K562 (cell line): ENCODE data around the gene C20orf96. TPM values are rescaled to one million over a fixed set of nuclear protein-coding genes. Genes with fewer than 3 reads are reported as not detected.

Source experiments
- CHAMP1 ChIP-seq: fragments of 450-650 bp; IDR thresholded peaks from 2 replicates; pipeline ENCODE4 v1.6.1; 2016; ENCODE audit warnings: mild to moderate bottlenecking
- CHD4 ChIP-seq: fragments of 200-600 bp; sonication (generic); IDR thresholded peaks from 3 replicates; pipeline ENCODE4 v1.6.1; 2012; ENCODE audit warnings: low read depth, mild to moderate bottlenecking, mixed read lengths, low read length, inconsistent platforms; ENCODE audit not compliant: insufficient read depth, insufficient replicate concordance, poor library complexity, severe bottlenecking
- CREM ChIP-seq: IDR thresholded peaks from 2 replicates; pipeline ENCODE4 v1.6.1; 2014; ENCODE audit warnings: antibody characterized with exemption, low read depth
- CTCFL ChIP-seq: IDR thresholded peaks from 2 replicates; pipeline ENCODE4 v1.6.1; 2011; ENCODE audit warnings: borderline replicate concordance, low read depth, mild to moderate bottlenecking, moderate library complexity, low read length; ENCODE audit not compliant: insufficient read depth, poor library complexity, severe bottlenecking
- DMBX1 ChIP-seq: fragments of 250-450 bp; sonication (Bioruptor Pico); IDR thresholded peaks from 2 replicates; pipeline ENCODE4 v1.8.0; 2022; ENCODE audit warnings: inconsistent platforms, mild to moderate bottlenecking, moderate library complexity, borderline replicate concordance
- KDM4B ChIP-seq, 2 experiments: fragments of 450-650 bp in 1 of 2; sonication (generic) in 1 of 2; IDR thresholded peaks; 2 replicates each; pipeline ENCODE4 v1.6.1; 2016 to 2017; ENCODE audit warnings: borderline replicate concordance in 2 of 2, antibody characterized with exemption in 1 of 2, low read depth in 1 of 2, mild to moderate bottlenecking in 1 of 2
- KLF16 ChIP-seq: IDR thresholded peaks from 2 replicates; pipeline ENCODE4 v1.6.1; 2016; ENCODE audit warnings: antibody characterized with exemption
- MTF1 ChIP-seq: fragments of 250-450 bp; sonication (Bioruptor Pico); IDR thresholded peaks from 2 replicates; pipeline ENCODE4 v1.9.0; 2021; ENCODE audit warnings: moderate library complexity, mild to moderate bottlenecking, inconsistent platforms, borderline replicate concordance
- NFYB ChIP-seq: IDR thresholded peaks from 2 replicates; pipeline ENCODE4 v1.6.1; 2011; ENCODE audit warnings: mild to moderate bottlenecking, moderate library complexity; ENCODE audit not compliant: insufficient read length; ENCODE audit errors: extremely low read depth
- NKRF ChIP-seq: fragments of 450-650 bp; IDR thresholded peaks from 2 replicates; pipeline ENCODE4 v1.6.1; 2016; ENCODE audit warnings: borderline replicate concordance
- SMARCB1 ChIP-seq: IDR thresholded peaks from 2 replicates; pipeline ENCODE4 v1.6.1; 2011; ENCODE audit warnings: improper control_type of control experiment, low read depth; ENCODE audit not compliant: insufficient read length
- STAT5A ChIP-seq: IDR thresholded peaks from 2 replicates; pipeline ENCODE4 v1.6.1; 2012; ENCODE audit warnings: low read length, inconsistent platforms, borderline replicate concordance
- TEAD2 ChIP-seq: fragments of 450-650 bp; IDR thresholded peaks from 2 replicates; pipeline ENCODE4 v1.6.1; 2016; ENCODE audit warnings: missing genetic modification characterization, control low read depth, missing compliant biosample characterization
- UBTF ChIP-seq, 2 experiments: IDR thresholded peaks; 2 replicates each; pipeline ENCODE4 v1.6.1; 2012; ENCODE audit warnings: improper control_type of control experiment in 2 of 2, low read depth in 2 of 2, low read length in 2 of 2, borderline replicate concordance in 1 of 2
- ZBTB1 ChIP-seq: sonication (generic); formaldehyde crosslinking; IDR thresholded peaks from 2 replicates; pipeline ENCODE4 v1.8.1; 2023; ENCODE audit warnings: missing genetic modification reagents, low read depth, mild to moderate bottlenecking, borderline replicate concordance
- ZFX ChIP-seq: sonication (generic); formaldehyde crosslinking; IDR thresholded peaks from 2 replicates; pipeline ENCODE4 v1.8.0; 2022; ENCODE audit warnings: mild to moderate bottlenecking, missing genetic modification reagents, moderate library complexity
- ZNF41 ChIP-seq: fragments of 250-450 bp; sonication (Bioruptor Pico); conservative IDR thresholded peaks from 2 replicates; pipeline ENCODE4 v1.4.0; 2020; ENCODE audit warnings: mild to moderate bottlenecking
- polyA plus RNA-seq, 8 experiments: library from polyadenylated mRNA; depleted of rRNA in 4 of 8; stranded (reverse) in 5 of 8; unstranded in 3 of 8; fragments of >200 nt; fragmentation: Nextera tagmentation in 2 of 8; fragmentation: Illumina TruSeq in 1 of 8; extraction: Ambion mirVana in 2 of 8; extraction: Trizol in 1 of 8; gene quantifications; 2 replicates each; pipeline versions ENCODE4 v1.2.1 to v1.2.3, GENCODE V29; 2011 to 2014; ENCODE audit warnings: inconsistent platforms in 1 of 8, missing spikeins in 1 of 8
- total RNA-seq, 7 experiments: library from RNA; depleted of rRNA in 6 of 7; stranded (reverse); fragments of >200 nt in 6 of 7; fragmentation: Illumina TruSeq in 2 of 7; extraction: Trizol in 2 of 7; gene quantifications; 2 replicates each; pipeline versions ENCODE4 v1.2.1 to v1.2.3, GENCODE V29; 2011 to 2021; ENCODE audit warnings: low replicate concordance in 1 of 7

Gene C20orf96
- total and polyA plus RNA-seq, 9 of the 15 experiments (the other 6 are each of a cell fraction or from before 2014, with no cell fraction given): 1.7 to 11.7 (median 4.2) TPM

GRCh38 chr20:297098-297924 is 6.8 kb upstream of the C20orf96 start, which contains the start of gene ZCCHC3 (continued):
- no peak for TF ChIP-seq NKRF
- TF ChIP-seq MTF1: no peak
- peak; percentile 54; the same call in 1 of the 2 replicates for TF ChIP-seq KLF16
- no peak for TF ChIP-seq SMARCB1
- peak; percentile 88 for TF ChIP-seq CREM
- peak; percentile 99 to 100 for TF ChIP-seq UBTF (IDR thresholded peaks at IDR 0.05; ENCODE audit: borderline replicate concordance in 1 of 2, low read depth in 2 of 2, low read length in 2 of 2)
- TF ChIP-seq CTCFL: peak; percentile 41
- no peak; the same call in 1 of the 2 replicates for TF ChIP-seq STAT5A
- no peak for TF ChIP-seq CHD4
- no peak for TF ChIP-seq NFYB
- no peak for TF ChIP-seq TEAD2 (tag)
- TF ChIP-seq ZFX (CRISPR knock-in tag): peak; percentile 81
- TF ChIP-seq ZBTB1 (CRISPR knock-in tag): no peak; the same call in 1 of the 2 replicates
- no peak for TF ChIP-seq CHAMP1
- no peak for TF ChIP-seq ZNF41
- peak in 1 of 2 experiments; percentile 74; a peak in 1 of 4 replicates for TF ChIP-seq KDM4B (IDR thresholded peaks at IDR 0.05; ENCODE audit: borderline replicate concordance in 2 of 2, low read depth in 1 of 2)
- TF ChIP-seq DMBX1 (CRISPR knock-in tag): no peak
